ENCODE measurements around the gene SYNDIG1.

The SYNDIG1 gene

GRCh38 chr20:24682496-24682985, 213.1 kb downstream of the SYNDIG1 start:
- TF ChIP-seq CTCF (IDR thresholded peaks at IDR 0.05; ENCODE audit: control insufficient read depth, extremely low read depth, insufficient read depth), result no peak
- no peak overlapping the region for H3K4me3 ChIP-seq (ENCODE audit: low read depth, low read length)
- DNase-seq (ENCODE audit: low read depth), result no peak

DNA sequence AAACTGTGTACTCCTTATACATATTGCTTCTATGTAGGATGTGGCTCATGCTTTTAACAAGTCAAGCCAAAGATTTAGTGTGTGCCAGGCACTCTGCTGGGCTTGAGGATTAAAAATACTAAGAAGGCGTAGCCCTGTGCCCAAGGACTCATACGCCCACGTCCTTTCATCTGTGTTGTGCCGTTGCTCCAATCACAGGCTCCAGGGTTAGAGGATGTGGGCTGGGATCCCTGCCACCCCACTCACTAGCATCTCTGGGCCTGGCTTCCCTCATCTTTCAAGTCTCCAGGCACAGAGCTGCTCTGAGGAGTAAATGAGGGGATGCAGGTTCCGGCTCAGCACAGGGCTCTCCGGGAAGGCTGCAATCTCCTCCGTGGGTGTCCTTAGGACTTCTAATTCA, 214.2 kb downstream of the SYNDIG1 start:
- H3K4me3 ChIP-seq (ENCODE audit: low read depth, low read length), result no peak overlapping the region
- DNase-seq (ENCODE audit: low read depth), result no peak
- no peak for TF ChIP-seq CTCF (IDR thresholded peaks at IDR 0.05; ENCODE audit: control insufficient read depth, extremely low read depth, insufficient read depth)

DNA sequence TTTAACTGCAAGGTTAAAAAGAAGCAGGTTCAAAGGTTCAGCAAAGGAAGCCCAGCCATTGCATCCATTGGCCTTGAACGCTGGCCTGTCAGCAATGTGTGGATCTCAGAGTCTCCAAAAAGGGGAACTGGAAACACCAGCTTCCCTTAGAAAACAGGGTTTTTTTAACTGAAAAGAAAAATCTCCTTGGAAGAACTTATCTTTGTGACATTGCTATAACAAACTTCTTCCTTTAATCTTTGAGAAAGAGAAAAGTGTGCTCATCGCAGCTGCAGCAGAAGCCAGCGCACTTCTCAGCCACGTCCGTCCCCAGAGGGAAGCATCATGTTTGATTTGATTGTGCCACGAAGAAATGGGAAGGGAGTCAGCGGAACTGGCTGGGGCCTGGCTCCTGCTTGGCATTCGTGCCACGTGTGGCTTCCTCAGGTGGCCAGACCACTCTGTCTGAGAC, 215.0 kb downstream of the SYNDIG1 start:
- H3K4me3 ChIP-seq (ENCODE audit: low read depth, low read length), result no peak overlapping the region
- no peak for TF ChIP-seq CTCF (IDR thresholded peaks at IDR 0.05; ENCODE audit: control insufficient read depth, extremely low read depth, insufficient read depth)
- DNase-seq (ENCODE audit: low read depth), result no peak

GRCh38 chr20:24684956-24685691, 215.7 kb downstream of the SYNDIG1 start:
- no peak for DNase-seq (ENCODE audit: low read depth)
- no peak for TF ChIP-seq CTCF (IDR thresholded peaks at IDR 0.05; ENCODE audit: control insufficient read depth, extremely low read depth, insufficient read depth)
- no peak overlapping the region for H3K4me3 ChIP-seq (ENCODE audit: low read depth, low read length)

- H3K4me3 ChIP-seq (ENCODE audit: low read depth, low read length), result no peak overlapping the region
- no peak for DNase-seq (ENCODE audit: low read depth)
- no peak for TF ChIP-seq CTCF (IDR thresholded peaks at IDR 0.05; ENCODE audit: control insufficient read depth, extremely low read depth, insufficient read depth)
Measured at GRCh38 chr20:24685736-24686135, 216.3 kb downstream of the SYNDIG1 start.

DNA sequence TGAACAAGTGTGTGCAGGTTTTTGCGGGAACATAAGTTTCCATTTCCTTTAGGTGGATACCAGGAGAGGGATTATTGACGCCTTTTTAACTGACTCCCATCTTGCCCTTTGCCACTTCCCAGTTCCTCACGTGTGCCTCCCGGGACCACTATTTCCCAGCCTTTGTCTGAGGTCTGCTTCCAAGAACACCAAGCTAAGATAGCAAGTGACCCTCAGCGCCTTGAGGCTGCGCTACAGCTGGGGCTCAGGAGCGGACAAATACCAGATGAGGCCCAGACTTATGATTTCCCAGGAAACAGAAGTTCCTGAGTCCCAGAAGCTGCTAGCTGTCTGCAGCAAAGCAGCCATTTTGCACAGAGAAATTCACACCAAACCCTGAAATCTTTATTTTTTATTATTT, 216.7 kb downstream of the SYNDIG1 start:
- TF ChIP-seq CTCF (IDR thresholded peaks at IDR 0.05; ENCODE audit: control insufficient read depth, extremely low read depth, insufficient read depth), result no peak
- no peak for DNase-seq (ENCODE audit: low read depth)
- H3K4me3 ChIP-seq (ENCODE audit: low read depth, low read length), result no peak overlapping the region

DNA sequence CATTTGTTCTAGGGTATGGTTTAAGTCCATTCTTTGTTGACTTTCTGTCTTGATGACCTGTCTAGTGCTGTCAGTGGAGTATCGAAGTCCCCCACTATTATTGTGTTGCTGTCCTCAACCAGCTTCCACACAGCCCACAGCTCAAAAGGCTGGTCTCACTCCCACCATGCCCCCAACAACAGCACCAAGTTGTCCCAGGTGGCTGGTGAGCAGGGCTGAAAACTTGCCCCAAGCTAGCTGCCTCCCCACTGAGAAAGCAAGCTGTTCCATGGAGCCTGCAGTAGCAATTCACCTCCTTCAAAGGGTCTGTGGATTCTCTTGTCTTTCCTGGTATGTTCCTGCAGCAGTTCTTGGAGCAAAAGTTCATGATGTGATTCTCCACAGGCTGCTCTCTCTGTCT, 221.0 kb downstream of the SYNDIG1 start:
- no peak for TF ChIP-seq CTCF (IDR thresholded peaks at IDR 0.05; ENCODE audit: control insufficient read depth, extremely low read depth, insufficient read depth)
- DNase-seq (ENCODE audit: low read depth), result no peak

More for the DNA sequence above, 221.0 kb downstream of the SYNDIG1 start:
- H3K4me3 ChIP-seq (ENCODE audit: low read depth, low read length), result no peak overlapping the region
